Anterior cingulate cortex (tissue), 58 donors: Measurements from ENCODE around the gene TTC7B.
A peak's percentile ranks its signal among the peaks of the same experiment; 100 is the strongest.

Experiments
- DNase-seq, 58 donors: peaks; one replicate each; lab custom pipeline; 2025; lab: John Stamatoyannopoulos, UW

TTC7B gene

GRCh38 chr14:90556666-90557450 lies 259.4 kb downstream of the TTC7B start:
- DNase-seq, result no peak

- DNase-seq, result peak in 40 of 58 donors; percentile 23 to 68 (median 48)
Observed at GRCh38 chr14:90556012-90556477, 260.2 kb downstream of the TTC7B start.

- DNase-seq, result no peak
Observed at GRCh38 chr14:90555126-90556011, 260.9 kb downstream of the TTC7B start.

- peak in 55 of 58 donors; percentile 33 to 93 (median 77) for DNase-seq
Observed at GRCh38 chr14:90554341-90554740, 261.9 kb downstream of the TTC7B start.

- peak in 4 of 58 donors; percentile 64 to 71 (median 70) for DNase-seq
Observed at GRCh38 chr14:90553921-90554336, 262.3 kb downstream of the TTC7B start.

GRCh38 chr14:90553298-90553920 lies 262.8 kb downstream of the TTC7B start:
- peak in 4 of 58 donors; percentile 41 to 59 (median 52) for DNase-seq

- DNase-seq, result no peak
Observed at GRCh38 chr14:90552465-90553297, 263.5 kb downstream of the TTC7B start.

GRCh38 chr14:90551733-90552464 lies 264.3 kb downstream of the TTC7B start:
- DNase-seq, result peak in 3 of 58 donors; percentile 47 to 48 (median 48)

- peak in 1 of 58 donors; percentile 41 for DNase-seq
Observed at GRCh38 chr14:90551070-90551704, 265.0 kb downstream of the TTC7B start.

GRCh38 chr14:90549794-90550641 lies 266.2 kb downstream of the TTC7B start:
- DNase-seq, result no peak

GRCh38 chr14:90548455-90548854 lies 267.8 kb downstream of the TTC7B start:
- no peak for DNase-seq

GRCh38 chr14:90547968-90548367 lies 268.3 kb downstream of the TTC7B start:
- no peak for DNase-seq

- DNase-seq, result no peak
Observed at GRCh38 chr14:90547250-90547649, 269.0 kb downstream of the TTC7B start.

- no peak for DNase-seq
Observed at GRCh38 chr14:90546767-90547166, 269.5 kb downstream of the TTC7B start.

- DNase-seq, result peak in 45 of 58 donors; percentile 28 to 80 (median 58)
Observed at GRCh38 chr14:90545966-90546751, 270.1 kb downstream of the TTC7B start.

- DNase-seq, result no peak
Observed at GRCh38 chr14:90545382-90545781, 270.8 kb downstream of the TTC7B start.

GRCh38 chr14:90544971-90545370 lies 271.3 kb downstream of the TTC7B start:
- DNase-seq, result no peak
